Left lobe of liver (tissue), 2 donors: ENCODE measurements around the gene ZNF92. TPM values are rescaled to one million over a fixed set of nuclear protein-coding genes. Genes with fewer than 3 reads are reported as not detected.
A peak's percentile ranks its signal among the peaks of the same experiment; 100 is the strongest.
"Not testable (repeated sequence)": the region's sequence is repeated elsewhere in the genome, so short reads cannot be mapped to it uniquely, and the experiment has no call there.

Source experiments
- ATAC-seq: fragments of 200-7000 bp; cut with Tn5 transposase; one replicate; pipeline ENCODE4 v1.9.1; 2020; ENCODE audit warnings: mild to moderate bottlenecking, moderate library complexity
- DNase-seq: peaks from one replicate; pipeline ENCODE4 v3.0.0-alpha.2; 2020; ENCODE audit warnings: low spot score
- total RNA-seq: library from RNA; stranded (reverse); gene quantifications from one replicate; pipeline ENCODE4 v1.2.1, GENCODE V29; 2021
- donor health status: DM: no; HTN: no; CAD: no; lungs with moderate emphysema.
- donor health status: DM: no; HTN: yes; CAD: no.

ZNF92 gene
- 1.9 TPM for total RNA-seq

DNA sequence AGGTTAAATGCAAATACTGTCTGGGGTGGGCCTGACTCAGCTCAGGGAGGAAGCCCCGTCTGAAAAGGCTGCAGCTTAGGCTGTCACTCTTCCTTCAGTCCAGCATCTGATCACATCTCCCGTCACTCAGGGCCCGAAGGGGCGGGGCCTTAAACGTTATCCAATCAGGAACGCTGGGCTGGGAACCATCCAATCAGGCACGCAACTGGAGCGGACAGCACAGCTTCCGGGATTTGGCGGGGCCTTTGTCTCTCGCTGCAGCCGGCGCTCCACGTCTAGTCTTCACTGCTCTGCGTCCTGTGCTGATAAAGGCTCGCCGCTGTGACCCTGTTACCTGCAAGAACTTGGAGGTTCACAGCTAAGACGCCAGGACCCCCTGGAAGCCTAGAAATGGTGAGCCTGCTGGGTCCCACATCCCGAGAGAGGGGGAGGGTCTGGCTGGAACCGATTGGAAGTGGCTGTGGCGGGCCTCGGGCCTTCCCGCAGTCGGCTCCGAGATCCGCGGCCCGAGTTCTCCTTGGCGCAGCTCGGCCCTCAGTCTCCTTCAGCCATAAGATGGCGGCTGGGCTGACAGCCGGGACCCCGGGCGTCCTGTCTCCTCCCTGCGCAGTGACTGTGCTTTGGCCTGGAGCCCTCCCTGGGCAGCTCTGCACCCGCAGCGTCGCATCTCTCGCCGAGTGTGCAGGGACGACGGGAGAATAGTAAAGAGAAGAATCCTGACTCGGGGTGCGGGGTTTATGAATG is at the start of gene ZNF92:
Gene ZNF92 (plus strand): TSS at position 248 of the 744 bp plus-strand sequence. CDS start 143 bp downstream, at position 391.
- ATAC-seq (peak; percentile 98), DNase-seq (peak; percentile 97)

DNA sequence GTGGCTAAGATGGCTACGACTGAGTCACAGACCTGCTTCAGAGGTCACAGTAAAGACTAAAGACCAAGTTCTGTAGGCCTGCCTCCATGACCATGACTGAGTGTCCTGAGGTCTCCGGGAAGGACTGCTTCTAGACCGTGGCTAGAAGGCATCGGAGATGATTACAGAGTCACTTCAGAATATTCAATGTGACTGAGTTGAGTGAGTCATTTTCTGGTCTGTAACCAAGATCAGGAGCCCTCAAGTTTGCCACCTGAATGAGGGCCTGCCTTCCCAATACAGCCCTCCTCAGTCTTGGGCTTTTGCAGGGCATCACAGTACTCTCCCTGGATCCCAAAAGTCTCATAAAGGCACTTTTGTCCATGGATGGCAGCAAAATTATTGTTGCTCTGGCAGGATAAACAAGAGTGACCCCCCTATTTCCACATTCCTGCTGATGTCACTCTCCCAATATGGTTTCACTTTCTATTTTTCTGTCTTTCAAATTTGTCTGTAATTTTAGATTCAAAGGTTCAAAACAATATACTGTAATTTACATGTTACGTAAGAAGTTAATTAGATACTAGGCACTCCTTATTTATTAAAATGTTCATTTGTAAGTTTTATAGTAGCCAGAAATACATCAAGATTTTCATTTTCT is 47.7 kb upstream of the ZNF92 start:
- ATAC-seq = no peak
- no peak for DNase-seq

DNA sequence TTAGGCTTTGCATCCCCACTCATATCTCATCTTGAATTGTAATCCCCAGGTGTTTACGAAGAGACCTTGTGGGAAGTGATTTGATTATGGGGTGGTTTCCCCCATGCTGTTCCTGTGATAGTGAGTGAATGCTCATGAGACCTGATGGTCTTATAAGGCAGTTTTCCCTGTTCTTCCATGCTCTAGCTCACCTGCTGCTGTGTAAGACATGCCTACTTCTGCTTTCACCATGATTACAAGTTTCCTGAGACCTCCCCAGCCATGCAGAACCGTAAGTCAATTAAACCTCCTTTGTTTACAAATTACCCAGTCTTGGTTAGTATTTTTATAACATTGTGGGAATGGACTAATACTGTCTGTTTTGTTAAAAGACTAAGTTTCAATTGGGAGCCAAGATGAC is 35.3 kb upstream of the ZNF92 start:
- no peak for ATAC-seq

DNA sequence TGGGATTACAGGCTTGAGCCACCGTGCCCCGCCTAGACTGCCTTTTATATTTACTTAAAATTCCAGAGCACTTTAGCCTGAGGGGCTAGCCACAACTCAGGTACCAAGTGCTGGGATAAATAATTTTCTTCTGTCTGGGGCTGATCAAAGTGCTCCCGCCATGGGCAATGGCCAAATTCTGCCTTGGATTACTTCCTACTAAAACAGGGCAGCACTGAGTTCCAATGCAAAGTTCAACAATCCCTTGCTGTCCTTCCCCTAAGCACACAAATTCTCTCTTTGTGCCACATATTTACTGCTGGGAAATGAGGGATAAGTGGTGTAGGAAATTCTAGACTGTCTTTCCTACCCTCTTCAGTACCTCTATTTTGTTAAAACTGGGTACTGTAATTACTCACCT is 34.4 kb upstream of the ZNF92 start:
- peak; percentile 81 for DNase-seq
- peak; percentile 98 for ATAC-seq

More for the DNA sequence above, 35.3 kb upstream of the ZNF92 start:
- no peak for DNase-seq

DNA sequence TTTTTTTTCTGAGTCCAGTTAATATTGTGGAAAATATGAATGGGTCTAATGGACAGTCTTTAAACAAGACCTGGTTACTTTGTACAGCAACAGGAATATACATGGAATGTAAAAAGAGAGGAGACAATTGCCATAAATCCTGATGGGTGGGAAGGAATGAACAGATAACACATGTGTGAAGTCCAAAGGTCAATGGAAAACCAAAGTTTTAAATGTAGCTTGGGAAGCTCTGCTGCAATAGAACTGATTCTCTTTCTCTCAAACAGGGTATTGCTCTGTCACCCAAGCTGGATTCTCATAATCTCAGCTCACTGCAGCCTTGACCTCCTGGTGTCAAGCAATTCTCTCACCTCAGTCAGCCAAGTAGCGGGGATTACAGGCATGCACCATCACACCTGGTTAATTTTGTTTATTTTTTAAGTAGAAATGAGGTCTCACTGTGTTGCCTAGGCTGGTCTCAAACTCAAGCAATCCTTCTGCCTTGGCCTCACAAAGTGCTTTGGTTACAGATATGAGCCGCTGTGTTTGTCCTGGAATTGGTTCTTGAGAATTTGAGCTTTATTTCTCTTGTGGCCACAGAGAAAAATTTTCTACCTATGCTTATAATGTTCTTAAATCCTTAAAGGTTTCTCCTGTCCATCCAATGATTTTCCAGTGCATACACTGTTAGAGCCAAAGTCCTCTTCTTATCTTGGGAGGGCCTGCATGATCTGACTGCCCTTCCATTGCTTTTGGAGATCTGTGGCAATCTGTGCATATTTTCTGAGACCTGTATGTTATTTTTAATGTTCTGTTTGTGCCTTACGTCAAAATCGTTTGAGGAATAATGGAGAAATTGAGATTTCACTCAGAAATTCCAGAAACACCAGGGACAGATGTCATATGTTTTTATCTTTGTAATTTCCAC is 30.7 kb upstream of the ZNF92 start:
- ATAC-seq = peak; percentile 26

DNA sequence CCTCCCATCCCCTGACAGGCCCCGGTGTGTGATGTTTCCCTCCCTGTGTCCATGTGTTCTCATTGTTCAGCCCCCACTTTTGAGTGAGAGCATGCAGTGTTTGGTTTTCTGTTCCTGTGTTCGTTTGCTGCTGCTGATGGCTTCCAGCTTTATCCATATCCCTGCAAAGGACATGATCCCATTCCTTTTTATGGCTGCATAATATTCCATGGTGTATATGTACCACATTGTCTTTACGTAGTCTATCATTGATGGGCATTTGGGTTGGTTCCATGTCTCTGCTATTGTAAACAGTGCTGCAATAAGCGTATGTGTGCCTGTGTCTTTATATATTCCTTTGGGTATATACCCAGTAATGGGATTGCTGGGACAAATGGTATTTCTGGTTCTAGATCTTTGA is 29.1 kb upstream of the ZNF92 start:
- not testable (repeated sequence) for DNase-seq, ATAC-seq

More for the DNA sequence above, 30.7 kb upstream of the ZNF92 start:
- DNase-seq = no peak

DNA sequence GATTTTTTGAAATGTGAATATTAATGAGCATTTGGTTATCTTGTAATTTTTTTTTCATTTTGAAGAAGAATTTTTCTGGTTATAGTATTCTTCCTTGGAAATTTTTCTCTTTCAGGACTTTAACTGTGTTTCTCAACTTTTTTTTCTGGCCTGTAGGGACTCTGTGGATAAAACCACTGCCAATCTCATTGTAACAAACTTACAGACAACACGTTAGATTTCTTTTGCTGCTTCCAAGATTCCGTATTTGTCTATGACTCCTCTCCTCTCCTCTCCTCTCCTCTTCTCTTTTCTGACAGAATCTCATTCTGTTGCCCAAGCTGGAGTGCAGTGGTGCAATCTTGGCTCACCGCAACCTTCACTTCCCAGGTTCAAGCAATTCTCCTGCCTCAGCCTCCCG is 19.4 kb upstream of the ZNF92 start:
- DNase-seq (no peak), ATAC-seq (no peak)

DNA sequence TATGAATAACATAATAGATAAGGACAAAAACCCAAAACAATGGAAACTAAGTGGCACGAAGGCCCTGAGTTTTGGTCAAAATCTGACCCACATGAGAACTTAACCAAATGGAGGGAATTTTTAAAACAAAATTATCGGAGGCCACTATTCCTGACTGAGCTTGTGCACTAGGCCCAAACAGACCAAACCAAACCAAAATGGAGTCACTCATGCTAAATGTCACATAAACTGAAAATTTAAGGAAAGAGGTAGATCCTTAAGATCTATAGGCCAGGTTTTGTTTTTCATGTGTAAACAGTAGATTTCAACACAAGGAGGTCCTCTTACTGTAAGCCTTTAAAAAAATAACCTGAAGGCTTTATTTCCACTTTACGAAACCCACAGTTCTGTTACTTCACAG is 3.8 kb upstream of the ZNF92 start:
- DNase-seq = no peak
- ATAC-seq = no peak

DNA sequence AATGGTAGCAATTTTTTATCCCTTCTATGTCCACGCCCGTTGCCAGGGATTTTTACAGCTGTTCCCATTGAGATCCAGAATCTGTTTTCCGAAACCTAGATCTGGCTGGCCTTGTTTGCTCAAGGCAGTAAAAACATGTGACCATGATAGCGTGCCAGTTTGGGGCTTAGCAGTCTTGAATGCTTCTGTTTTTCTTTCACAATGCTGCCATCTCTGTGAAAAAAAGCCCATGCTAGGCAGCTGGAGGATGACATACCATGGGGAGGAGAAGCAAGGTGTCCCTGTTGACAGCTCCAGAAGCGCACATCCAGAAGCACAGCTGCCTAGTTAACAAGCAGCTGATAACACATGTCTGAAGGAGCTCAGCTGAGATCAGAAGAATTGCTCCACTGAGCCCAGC is 2.2 kb upstream of the ZNF92 start:
- ATAC-seq (peak; percentile 62), DNase-seq (peak; percentile 59)

DNA sequence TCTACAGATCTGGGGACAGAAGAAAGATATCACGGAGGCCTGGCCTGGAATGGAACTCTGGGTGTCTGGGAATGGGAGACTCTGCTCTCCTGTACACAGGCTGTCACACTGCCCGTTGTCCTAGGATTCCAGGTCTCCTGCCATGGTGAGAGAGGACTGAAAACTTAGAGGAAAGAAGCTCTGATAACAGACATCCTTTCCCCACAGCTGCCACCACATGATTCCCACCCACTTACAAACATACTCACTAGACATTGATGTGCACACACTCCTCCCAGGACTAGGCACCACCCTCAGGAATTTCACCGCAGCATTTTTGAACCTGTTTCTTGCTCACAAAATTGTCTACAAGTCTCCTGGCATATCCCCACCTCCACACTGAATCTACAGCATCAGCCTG is 5.7 kb downstream of the ZNF92 start:
- DNase-seq = no peak
- no peak for ATAC-seq

DNA sequence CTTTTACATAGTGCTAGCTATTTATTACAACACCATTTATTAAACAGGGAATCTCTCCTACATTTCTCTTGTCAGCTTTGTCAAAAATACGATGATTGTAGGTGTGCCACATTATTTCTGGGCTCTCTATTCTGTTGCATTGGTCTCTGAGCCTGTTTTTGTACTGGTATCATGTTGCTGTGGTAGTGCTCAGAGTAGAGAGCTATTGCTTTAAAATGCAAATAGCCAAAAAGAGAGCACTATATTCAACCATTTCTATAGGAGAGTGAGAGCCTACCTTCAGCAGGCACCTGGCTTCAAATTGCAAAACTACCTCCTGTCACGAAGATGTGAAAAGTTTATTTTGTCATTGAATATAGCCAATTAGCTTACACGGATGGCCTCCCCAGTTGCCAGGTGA is 8.1 kb downstream of the ZNF92 start:
- ATAC-seq = no peak
- no peak for DNase-seq

DNA sequence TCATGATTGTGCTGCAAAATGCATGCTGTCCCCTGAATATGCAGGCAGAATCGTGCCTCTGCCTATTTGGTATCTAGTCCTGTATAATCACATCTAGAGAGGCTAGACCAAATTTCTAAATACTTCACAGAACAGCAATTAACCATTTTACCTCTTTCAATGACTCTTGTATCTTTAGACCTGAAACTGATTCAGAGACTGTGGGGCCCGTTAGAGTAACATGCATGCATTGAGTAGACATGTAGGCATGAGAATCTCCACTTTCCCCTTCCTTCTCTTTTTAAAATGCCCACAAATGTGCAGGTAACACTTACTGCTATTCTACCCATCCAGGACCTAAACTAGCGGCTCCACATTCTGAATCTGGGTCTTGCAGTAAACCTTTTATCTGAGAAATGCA is 8.8 kb downstream of the ZNF92 start:
- DNase-seq = no peak
- ATAC-seq = no peak

DNA sequence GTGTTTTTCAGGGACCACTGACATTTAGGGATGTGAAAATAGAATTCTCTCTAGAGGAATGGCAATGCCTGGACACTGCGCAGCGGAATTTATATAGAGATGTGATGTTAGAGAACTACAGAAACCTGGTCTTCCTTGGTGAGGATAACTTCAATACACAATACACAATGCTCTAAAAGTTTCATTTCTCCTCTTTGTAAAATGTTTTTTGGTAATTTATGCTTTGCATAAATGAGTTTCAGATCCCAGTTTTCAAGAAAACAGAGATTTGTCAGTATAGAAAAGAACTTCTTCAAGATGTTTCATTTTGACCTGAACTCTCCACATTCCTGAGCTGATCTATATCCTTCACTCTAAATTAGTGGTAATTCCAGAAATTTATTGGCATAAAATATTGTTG is 14.2 kb downstream of the ZNF92 start:
- ATAC-seq (no peak), DNase-seq (no peak)

DNA sequence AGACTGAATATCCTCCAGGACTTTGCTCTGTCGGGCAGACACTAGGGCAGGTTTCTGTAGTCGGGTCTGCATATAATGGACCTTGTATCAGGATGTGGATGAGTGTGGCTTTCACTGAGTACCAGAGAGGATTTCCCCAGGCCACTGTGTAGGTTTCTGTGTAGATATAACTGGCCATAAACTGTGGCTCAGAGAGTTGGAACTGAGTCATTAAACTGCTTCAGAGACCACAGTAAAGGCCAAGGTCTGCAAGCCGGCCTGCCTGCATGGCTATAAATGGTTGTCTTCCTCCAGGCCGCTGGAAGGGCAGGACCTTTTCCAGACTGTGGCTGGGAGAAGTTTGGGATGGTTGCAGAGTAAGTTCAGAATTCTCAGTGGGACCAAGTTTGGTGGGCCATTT is 16.9 kb downstream of the ZNF92 start:
- DNase-seq (no peak), ATAC-seq (no peak)

DNA sequence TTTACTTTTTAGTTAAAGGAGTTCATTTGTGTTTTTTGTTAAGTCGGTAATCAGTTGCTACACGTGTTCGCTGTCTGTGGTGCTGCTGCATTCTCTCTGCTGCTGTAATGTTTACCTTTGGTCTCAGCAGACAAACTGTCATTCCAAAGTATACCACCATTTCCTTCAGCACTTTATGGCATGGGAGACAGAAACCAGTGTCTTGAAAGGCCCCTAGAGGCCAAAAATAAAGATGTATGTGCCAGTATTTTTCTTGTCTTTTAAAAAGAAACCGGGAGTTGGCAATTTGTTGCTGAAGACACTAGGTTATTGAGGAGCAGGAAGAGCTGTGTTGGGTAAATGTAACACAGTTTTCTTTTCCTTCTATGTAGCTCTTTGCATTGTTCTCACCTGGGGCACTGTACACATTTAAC is 24.1 kb downstream of the ZNF92 start:
- DNase-seq (no peak), ATAC-seq (no peak)

DNA sequence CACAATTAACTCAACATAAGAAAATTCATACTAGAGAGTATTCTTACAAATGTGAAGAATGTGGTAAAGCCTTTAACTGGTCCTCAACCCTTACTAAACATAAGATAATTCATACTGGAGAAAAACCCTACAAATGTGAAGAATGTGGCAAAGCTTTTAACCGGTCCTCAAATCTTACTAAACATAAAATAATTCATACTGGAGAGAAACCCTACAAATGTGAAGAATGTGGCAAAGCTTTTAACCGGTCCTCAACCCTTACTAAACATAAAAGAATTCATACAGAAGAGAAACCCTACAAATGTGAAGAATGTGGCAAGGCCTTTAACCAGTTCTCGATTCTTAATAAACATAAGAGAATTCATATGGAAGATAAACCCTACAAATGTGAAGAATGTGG is 25.0 kb downstream of the ZNF92 start:
- not testable (repeated sequence) for ATAC-seq, DNase-seq

DNA sequence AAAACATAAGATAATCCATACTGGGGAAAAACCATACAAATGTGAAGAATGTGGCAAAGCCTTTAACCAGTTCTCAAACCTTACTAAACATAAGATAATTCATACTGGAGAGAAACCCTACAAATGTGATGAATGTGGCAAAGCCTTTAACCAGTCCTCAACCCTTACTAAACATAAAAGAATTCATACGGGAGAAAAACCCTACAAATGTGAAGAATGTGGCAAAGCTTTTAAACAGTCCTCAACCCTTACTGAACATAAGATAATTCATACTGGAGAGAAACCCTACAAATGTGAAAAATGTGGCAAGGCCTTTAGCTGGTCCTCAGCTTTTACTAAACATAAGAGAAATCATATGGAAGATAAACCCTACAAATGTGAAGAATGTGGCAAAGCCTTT is 25.4 kb downstream of the ZNF92 start:
- ATAC-seq, DNase-seq: not testable (repeated sequence)

DNA sequence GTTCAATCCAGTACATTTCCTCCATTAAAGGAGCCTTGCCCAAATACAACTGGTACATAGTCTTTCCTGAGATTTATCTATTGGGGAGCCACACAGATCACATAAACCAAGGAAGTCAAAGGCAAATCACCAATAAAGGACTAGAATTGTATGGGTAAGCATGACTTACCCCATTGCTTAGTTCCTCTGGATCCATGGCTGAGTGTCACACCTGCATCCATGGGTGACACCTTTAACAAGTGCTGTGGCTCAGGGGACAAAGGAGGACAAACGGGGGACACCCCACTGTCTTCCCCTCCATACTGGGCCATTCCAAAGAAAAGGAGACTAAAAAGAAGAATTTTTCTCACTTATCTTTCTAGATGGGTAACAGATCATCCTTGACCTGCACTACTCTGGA is 30.4 kb downstream of the ZNF92 start:
- DNase-seq (no peak), ATAC-seq (no peak)

DNA sequence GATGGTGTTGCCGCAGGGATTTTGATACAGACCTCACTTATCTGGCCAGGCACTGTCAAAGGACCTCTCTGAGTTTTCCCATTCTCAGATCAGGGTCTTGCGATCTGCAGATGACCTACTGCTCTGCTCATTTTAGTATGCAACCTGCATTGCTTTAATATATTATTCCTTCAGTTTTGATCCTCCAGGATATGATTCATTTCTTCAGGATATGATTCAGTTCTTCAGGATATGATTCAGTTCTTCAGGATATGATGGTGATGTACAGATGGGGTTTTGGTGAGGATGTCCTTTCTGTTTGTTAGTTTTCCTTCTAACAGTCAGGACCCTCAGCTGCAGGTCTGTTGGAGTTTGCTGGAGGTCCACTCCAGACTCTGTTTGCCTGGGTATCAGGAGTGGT is 33.1 kb downstream of the ZNF92 start:
- ATAC-seq, DNase-seq: not testable (repeated sequence)

DNA sequence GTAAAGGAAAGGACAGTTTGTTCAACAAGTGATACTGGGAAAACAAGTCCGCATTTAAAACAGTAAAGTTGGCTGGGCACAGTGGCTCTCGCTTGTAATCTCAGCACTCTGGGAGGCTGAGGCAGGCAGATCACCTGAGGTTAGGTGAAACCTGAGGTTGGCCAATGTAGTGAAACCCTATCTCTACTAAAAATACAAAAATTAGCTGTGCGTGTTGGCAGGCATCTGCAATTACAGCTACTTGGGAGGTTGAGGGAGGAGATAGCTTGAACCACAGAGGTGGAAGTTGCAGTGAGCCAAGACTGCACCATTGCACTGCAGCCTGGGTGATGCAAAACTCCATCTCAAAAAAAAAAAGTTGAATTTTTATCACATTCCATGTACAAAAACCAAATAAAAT is 35.7 kb downstream of the ZNF92 start:
- no peak for ATAC-seq
- DNase-seq = no peak

DNA sequence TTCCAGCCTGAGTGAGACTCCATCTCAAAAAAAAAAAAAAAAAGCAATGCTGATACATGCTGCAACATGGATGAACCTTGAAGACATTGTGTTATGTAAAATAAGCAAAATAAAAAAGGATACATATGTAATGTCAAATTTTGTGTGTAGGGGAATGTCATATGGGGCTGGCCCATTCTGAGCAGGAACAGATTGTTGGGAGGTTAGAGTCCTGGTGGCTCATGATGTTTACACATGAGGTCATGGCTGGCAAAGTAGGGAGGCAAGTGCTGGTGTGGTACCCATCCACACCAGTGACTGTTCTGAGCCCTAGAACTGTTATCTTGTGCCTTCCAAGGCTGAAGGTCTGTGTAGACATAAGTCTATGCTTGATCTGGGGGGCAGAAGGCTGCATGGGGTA is 37.6 kb downstream of the ZNF92 start:
- ATAC-seq = no peak
- DNase-seq = no peak

DNA sequence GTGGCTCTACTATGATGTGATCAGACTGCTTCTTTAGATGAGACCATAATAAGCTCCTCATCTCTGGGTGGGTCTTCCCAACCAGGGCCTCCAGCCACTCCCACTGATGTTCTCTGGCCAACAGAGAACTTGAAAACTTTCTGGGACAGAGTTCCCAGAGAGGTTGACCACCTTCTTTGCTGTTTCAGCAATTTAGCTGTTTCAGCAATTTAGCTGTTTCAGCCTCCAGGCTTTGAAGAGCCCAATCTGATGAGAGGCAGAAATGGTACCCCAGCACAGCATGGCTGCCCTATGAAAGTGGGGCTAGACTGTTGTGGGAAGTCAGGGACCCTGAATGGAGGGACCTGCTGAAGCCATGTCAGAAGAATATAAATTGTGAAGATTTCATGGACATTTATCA is 49.0 kb downstream of the ZNF92 start:
- DNase-seq = no peak
- ATAC-seq = no peak
